OCI-M2 (cell line): ENCODE data around the gene CBX5.
"Not testable (repeated sequence)": the region's sequence is repeated elsewhere in the genome, so short reads cannot be mapped to it uniquely, and the experiment has no call there.

Experiments
- DNase-seq: peaks from one replicate; lab custom pipeline; 2025; ENCODE audit not compliant: unreplicated experiment; lab: John Stamatoyannopoulos, UW

The CBX5 gene

DNA sequence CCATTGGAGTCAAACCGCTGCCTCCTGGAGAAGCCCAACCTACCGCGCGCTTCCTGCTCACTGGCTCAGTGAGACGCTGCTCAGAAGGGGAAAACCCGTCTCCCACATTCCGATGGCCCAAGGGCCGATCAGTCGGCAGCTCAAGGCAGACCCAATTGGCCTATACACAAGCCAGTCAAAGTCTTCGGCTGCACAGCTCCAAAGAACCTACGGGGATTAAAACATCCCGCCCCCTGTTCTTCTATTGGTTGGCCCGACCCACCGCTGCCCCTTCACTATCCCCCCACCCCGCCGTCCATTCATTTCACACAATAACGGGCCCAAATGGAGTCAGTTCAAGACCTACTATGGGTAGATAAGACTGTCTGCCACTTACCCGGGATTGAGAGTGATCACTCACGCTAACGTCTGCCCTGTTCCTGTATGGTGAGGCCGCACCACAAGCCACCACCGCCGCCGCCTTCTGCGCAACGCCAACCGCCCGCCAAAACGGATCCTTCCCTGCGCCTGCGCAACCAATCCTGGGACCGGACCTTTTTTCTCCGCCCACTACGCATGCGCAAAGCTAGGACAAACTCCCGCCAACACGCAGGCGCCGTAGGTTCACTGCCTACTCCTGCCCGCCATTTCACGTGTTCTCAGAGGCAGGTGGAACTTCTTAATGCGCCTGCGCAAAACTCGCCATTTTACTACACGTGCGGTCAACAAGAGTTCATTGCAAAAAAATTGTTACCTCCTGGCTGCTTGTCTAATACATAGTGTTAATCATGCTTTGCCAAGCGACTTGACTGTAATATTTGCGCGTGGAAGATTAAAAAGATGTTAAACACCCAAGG, at the start of gene CBX5:
TSS of gene CBX5 (minus strand) at position 491 of the 836 bp plus-strand sequence. CDS start 22,472 bp downstream, outside the sequence.
- DNase-seq = peak; percentile 95

DNA sequence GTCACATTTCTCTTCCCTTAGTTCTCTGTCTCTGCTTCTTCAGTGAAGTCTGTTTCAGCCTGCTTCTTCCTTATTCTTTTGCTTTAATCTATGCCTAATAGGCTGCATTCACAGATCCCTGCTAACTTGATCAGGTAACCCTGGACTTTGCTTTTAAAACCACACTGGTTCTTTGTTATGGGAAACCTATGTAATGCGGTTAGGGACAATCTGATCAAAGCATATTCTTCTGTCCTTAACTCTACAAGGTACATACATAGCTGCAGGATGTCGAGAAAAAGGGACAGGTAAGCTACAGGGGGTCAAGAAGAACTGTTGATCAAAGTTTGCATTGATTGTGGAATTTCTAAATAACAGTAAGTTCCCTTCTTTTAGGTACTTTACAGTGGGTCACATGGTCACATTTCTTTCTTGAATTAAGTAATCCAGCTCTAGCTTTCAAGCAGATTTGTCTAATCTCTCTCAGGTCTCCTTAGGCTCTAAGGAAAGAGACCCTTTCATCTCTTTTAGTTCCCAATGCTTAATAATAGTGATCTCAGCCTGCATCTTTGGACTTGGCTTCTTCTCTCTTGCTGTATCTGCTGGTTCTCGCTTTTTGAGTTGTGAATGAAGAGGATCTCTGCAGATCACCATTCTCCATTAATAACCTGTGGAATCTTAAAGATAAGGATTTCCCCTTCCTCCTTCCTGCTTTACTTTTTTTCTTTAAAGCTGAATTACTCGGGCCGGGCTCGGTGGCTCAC, 48.8 kb upstream of the CBX5 start:
- DNase-seq = no peak

DNA sequence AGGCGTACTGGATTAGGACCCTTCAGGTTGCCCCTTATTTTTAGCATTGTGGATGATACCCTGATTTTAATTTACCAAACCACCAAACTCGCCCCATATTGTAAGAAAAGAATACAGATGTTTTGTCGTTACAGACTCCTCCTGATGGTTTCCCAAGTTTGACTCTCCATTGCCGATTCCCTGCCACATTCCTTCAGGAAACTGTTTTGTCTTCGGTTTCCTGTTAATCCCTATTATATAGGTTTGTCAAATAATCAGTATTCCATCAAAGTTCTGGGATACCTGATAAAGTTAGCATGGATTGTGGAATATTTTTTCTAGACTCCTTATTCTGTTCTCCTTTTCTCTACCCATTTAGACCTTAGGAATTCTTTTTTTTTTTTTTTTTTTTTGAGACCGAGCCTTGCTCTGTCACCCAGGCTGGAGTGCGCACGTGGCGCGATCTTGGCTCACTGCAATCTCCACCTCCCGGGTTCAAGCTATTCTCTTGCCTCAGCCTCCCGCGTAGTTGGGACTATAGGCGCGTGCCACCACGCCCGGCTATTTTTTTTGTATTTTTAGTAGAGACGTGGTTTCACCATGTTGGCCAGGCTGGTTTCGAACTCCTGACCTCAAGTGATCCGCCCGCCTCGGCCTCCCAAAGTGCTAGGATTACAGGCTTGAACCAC, 45.7 kb upstream of the CBX5 start:
- not testable (repeated sequence) for DNase-seq

DNA sequence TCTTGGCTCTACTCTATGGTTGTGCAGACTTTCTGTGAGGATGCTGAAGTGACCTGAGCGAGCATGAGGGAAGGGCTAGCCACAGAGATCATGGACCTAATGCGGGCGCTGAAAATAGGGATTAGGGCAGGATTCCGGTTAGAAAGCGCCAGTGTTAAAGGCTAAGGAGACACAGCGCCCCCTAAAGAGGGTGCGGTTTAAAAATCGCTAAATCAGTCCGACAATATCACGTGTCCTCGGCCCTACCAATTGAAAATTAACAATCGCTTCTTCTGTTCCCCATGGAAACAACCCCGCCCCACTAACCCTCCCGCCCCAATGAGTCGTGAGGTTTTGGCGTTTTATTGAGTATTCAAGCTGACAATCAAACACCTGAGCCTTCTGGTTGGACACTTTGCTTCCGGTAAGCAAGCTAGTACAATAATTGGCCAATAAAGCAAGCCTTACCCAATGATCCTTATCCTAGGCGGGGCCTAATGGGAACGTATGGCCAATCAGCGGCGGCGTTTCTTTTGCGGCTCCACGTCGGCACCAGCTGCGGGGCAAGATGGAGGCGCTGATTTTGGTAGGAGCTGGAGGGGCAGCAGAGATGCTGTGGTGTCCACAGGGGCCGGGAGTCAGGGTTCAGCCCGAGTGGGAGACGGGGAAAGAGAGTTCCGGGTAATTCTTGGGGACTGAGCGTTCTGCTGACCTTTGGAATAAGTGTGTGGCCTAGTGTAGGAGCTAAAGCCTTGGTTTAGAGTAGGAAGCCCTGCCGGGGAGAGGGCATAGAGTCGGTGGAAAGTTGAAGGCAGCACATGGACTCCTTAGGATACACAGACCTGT, 44.9 kb upstream of the CBX5 start, which contains the start of gene COPZ1:
TSS of gene COPZ1 (plus strand) at position 515 of the 825 bp plus-strand sequence. CDS start at position 548, 33 bp downstream.
- peak; percentile 95 for DNase-seq

DNA sequence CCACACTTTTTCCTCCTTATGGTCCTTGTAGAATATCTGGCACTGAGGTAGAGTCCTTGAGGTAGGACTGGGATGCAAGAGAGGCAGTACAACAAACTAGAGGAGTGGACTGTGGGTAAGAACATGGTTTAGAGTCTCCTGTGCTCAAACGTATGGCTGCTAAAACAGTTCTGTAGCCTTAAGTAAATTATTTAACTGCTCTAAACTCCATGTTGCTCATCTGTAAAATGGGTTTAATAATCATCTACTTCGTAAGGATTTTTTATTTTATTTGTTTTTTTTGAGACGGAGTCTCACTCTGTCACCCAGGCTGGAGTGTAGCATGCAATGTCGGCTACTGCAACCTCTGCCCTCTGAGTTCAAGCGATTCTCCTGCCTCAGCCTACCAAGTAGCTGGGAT, 41.4 kb upstream of the CBX5 start:
- DNase-seq = no peak

DNA sequence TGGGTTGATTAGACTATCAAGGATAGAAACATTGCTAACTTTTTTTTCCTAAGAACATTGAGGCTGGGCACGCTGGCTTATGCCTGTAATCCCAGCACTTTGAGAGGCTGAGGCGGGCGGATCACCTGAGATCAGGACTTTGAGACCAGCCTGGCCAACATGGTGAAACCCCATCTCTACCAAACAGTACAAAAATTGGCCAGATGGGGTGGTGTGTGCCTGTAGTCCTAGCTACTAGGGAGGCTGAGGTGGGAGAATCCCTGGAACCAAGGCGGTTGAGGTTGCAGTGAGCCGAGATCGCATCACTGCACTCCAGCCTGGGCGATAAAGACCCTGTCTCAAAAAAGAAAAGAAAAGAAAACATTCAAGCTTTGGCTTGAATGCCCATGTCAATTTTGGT, 32.4 kb upstream of the CBX5 start:
- DNase-seq = not testable (repeated sequence)

DNA sequence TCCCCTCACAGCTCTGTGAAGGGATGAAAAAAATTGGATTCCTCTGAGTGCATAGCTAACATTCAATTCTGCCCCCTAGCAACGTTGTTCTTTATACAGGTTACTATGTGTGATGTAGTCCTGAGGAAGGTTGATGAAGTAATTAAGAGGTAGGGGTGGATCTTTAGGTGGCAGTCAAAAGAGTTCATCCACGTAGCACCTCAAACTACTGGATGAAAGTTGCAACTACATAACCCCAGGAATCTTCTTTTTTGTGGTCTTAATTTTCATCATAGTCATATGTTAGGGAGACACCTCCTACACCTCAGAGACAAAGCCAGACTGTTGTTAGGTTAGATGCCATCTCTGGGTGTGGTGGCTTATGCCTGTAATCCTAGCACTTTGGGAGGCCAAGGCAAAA, 31.1 kb upstream of the CBX5 start:
- DNase-seq = no peak

DNA sequence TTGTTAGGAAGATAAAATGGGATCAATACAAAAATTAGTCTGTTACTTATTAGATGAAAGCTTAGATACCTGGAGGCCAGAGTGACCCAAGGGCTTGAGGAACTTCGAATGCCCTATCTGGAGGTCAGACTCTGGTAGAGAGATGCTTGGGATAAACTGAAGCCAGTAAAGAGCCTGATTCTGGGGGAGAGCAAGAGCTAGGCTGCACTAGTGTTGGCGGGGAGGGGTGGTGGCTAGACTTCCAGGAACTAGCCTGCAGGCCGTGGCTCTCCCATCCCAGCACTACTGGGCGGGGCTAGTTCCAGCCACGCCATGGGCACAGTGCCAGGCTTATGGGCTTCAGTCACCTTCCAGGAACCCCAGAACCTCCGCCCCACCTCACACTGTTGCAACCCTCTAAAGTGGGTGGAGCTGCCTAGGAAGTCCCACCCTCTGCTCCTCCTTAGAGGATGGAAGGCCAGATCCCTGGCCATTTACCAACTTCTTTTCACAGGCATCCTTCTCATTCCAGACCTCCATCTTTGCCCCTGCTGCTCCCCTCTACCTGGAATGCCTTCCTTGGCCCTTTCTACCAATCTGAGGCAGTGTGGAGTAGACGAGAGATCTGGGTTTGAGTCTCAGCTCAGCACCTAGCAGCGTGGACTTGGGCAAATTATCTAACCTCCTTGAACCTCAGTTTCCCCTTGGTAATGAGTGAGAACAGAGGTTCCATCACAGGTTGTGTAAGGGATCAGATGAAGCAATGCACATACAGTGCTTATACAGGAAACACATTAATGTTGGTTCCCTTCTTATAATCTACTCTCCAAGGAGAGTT, 27.2 kb upstream of the CBX5 start:
- no peak for DNase-seq

DNA sequence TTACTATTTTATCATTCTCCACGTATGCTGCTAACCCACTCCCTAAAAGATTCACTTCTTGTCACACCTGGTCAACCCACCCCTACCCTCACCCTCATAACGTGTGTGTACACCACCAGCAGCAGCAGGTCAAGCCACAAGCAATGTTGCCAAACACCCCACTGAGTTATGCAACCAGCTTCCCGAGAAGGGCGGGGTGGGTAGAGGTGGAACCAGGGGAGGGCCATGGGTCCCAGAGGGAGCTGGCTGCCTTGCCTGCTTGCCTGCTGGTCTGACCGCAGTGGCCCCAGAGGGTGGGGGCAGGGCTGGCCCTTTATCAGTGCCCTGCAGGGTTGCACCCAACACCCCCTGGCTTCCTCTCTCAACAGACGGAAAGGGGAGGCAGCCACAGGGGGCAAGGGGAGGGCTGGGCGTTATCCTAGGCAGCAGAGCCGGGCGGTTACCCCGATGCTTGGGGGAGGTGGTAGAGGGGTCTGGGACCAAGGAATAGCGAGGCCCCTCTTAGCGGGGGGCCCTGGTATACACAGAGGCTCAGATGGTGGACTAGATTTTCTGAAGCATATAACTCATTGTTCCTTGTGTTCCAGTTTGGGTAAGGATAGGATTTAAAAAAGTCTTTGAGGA, 24.4 kb upstream of the CBX5 start:
- peak; percentile 86 for DNase-seq

DNA sequence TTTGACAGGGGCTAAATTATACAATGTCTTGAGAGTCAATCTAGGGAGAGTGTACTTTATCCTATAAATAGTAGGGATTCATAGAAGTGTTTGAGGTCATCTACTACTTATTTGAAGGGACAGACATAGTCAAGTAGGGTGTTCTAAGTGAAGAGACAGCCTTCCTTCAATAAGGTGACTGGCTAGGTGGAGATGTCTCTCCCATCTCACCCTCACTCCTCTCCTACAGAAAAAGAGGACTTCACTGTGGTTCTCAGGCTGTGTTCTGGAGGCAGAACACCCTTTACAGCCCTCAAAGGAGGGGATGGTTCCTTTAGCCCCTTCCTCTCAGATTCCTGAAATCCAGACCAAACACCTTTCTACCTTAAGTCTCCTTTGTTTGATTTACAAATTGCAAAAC, 23.7 kb upstream of the CBX5 start:
- DNase-seq = no peak

DNA sequence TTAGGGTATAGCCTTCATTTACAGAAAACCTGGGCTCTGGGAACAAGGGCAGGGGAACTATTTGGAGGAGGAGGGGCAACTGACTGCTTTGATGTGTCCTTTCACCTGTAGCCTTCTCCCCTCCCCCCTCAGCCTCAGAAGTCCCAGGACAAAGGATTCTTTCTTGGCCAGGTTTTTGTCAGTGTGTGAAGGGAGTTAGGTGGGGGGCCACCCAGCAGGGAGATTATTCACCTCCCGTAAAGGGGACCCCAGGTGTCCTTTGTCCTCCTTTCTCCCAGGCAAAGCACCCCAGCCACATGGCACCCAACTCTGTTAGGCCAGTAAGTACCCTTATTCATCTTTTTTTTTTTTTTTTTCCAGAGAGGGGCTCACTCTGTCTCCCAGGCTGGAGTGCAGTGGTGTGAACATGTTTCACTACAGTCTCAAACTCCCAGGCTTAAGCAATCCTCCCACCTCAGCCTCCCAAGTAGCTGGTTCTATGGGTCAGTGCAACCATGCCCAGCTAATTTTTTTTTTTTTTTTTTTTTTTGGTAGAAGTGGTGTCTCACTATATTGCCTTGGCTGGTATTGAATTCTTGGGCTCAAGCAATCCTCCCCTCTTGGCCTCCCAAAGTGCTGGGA, 21.6 kb upstream of the CBX5 start:
- no peak for DNase-seq

DNA sequence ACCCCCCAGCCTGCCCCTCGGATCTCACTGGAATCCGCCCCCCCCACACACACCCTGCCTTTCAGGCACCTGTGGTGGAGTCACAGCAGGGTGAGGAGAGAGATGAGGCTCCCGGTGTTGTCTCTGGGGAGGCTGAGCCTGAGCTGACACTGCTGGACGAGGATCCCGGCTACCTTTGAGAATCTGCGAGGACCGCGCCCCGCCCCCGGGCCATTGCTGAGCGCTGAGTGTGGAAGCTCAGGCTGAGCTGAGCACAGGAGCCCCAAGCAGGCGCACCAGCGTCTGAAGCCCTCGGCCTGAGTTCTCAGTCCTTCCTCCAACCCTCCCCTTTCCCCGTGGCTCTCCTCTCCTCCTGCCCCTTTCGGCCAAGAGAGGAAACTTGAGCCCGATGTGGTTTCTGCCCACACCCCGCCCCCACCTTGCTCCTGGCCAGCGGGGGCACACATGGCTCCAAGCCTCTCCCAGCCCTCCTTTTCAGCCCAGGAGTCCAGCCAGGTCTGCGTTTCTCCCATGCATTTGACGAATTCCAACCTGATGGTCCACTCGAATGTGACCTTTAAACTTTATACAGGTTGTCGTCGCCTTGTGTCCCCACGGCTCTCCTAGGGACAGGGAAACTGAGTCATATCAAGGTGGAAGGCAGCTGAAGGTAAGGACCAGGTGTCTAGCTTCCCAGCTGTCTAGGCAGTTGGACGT, 21.0 kb upstream of the CBX5 start, which contains the start of gene NFE2:
TSS of gene NFE2 (minus strand) at position 284 of the 696 bp plus-strand sequence. CDS start 5,767 bp downstream, outside the sequence.
- DNase-seq = no peak

DNA sequence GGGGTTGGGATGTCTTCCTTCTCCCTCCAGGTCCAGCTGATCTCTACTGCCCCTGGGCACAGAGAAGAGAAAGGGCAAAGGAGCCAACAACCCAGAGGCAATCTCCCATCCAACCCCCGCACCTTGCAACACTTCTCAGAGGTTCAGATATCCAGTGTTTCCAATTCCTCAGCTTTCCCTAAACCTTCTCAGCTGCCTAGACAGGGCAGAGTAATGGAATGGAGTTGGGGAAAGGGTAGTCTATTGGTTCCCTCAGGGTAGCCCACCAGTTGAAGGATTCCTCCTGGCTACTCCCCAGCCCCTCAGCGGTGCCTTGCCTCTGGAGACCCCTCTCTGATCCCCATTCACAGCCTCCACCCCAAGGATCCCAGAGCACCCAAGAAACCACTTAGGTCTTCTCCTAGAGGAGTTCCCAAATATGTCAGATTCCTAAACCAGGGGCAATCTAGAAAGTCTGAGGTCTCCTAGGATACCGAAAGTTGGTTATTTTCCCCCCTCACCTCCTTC, 20.4 kb upstream of the CBX5 start:
- DNase-seq = no peak

DNA sequence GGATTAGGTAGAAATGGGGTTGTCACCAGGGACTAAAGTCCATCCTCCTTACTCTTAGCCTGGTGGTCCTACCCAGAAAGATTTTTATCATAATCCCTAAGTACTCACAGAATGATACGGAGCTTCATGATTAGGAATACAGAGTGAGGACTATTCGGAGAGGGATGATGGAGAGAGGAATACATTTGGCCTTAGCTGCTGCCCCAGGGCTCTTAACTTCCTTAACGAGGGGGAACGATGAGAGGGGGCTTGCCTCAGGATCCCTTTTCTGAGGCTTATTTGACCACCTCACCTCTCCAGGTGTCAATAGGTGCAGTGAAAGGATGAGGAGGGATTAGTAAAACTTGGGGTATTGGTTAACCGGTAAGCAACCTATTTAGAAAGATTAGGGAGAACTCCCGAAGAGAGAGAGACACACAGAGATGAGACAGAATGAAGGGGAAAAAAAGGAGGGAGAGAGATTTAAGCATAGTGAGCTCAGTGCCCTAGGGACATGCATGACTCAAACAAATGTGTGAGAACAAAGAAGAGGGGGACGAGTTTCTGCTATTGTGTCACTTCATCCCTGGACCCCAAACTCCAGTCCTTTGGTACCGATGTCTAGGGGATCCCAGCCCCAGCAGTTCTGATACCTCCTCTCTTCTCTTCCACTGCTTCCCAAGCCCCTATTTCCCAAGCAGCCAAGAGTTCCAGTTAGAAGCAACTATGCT, 19.7 kb upstream of the CBX5 start:
- DNase-seq = no peak

DNA sequence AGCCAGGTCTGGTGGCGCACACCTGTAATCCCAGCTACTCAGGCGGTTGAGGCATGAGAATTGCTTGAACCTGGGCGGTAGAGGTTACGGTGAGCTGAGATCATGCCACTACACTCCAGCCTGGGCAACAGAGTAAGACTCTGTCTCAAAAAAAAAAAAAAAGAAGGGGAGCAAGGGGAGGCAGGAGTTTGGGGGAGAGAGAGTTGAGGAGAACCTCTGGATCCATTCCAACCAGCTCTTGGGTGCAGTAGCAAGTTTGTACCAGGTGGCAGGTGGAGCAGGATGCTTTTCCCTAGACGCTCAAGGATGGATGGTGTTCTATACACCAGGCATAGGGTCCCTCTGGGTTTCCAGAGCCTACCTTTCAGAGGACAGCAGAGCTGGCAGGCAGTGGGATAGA, 19.0 kb upstream of the CBX5 start:
- DNase-seq = no peak

DNA sequence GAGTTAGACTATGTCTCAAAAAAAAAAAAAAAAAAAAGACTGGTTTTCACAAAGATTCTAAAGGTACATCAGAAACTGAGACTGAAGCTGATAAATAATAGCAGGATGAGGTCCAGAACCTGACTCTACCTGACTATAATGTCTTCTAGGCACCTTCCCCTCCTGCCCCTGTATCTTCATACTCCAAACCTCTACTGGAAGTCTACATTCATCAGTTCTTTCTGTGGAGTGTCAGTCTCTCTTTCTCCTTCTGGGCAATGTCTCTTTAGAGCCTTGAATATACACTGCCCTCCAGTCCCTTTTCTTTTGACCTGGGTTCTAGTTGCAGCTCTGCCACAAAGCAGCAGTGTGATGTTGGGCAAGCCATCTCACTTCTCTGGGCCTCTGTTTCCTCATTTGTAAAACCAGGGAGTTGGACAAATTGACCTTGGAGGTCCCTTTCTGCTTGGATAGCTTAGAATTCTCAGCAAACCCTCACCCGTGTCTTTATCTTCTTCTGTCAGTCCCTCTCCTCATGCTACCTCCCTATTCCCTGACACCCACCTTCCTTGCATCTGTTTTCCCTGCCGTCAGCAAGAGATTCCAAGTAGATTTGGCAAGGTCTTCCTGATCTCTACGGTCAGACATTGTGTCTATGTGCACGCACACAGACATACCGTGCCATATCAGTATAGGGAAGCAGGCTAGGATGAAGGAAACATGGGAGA, 16.6 kb upstream of the CBX5 start:
- DNase-seq = peak; percentile 56
